Hepatocyte (in vitro differentiated cells): ENCODE results near the gene FAM83F.

Experiments
- CTCF ChIP-seq: fragments of 200-600 bp; sonication (generic); IDR thresholded peaks from 2 replicates; pipeline ENCODE4 v1.5.1; 2016; ENCODE audit warnings: antibody characterized with exemption, mild to moderate bottlenecking; ENCODE audit not compliant: poor library complexity
- EZH2phosphoT487 ChIP-seq: fragments of 200-600 bp; sonication (generic); IDR thresholded peaks from one replicate; pipeline ENCODE4 v1.6.1; 2018; ENCODE audit warnings: antibody characterized with exemption, mild to moderate bottlenecking, low read depth, moderate library complexity; ENCODE audit not compliant: unreplicated experiment, severe bottlenecking

GRCh38 chr22:40044102-40044869 is 49.5 kb downstream of the FAM83F start:
- TF ChIP-seq EZH2phosphoT487 (no peak), CTCF (no peak)
